ENCODE measurements around the gene SRSF2.

GRCh38 chr17:76758570-76758969 is 21.4 kb upstream of the SRSF2 start:
- no peak for TF ChIP-seq CTCF (conservative IDR thresholded peaks at IDR 0.05; ENCODE audit: low read length)
- no peak for TF ChIP-seq EZH2phosphoT487 (IDR thresholded peaks at IDR 0.05; ENCODE audit: borderline replicate concordance)
